NCI-H128 (cell line): ENCODE measurements around the gene OXSR1.
"Not testable (repeated sequence)": the region's sequence is repeated elsewhere in the genome, so short reads cannot be mapped to it uniquely, and the experiment has no call there.

Experiments
- DNase-seq: peaks from one replicate; lab custom pipeline; 2025; ENCODE audit not compliant: unreplicated experiment; lab: John Stamatoyannopoulos, UW

OXSR1 gene

GRCh38 chr3:38165722-38166387, 518 bp downstream of the OXSR1 start:
- DNase-seq: no peak

- no peak for DNase-seq
These were observed 2.3 kb downstream of the OXSR1 start for GRCh38 chr3:38167591-38167990.

- no peak for DNase-seq
These were observed 3.1 kb downstream of the OXSR1 start for GRCh38 chr3:38168151-38169026.

- DNase-seq: no peak
These were observed 3.6 kb downstream of the OXSR1 start for GRCh38 chr3:38169027-38169317.

GRCh38 chr3:38170722-38171121, 5.4 kb downstream of the OXSR1 start:
- DNase-seq: no peak

- DNase-seq: no peak
These were observed 6.3 kb downstream of the OXSR1 start for GRCh38 chr3:38171622-38172021.

GRCh38 chr3:38173834-38174418, 8.6 kb downstream of the OXSR1 start:
- no peak for DNase-seq

- no peak for DNase-seq
These were observed 11.8 kb downstream of the OXSR1 start for GRCh38 chr3:38177181-38177580.

GRCh38 chr3:38186781-38187180, 21.4 kb downstream of the OXSR1 start:
- DNase-seq: no peak

- no peak for DNase-seq
These were observed 25.1 kb downstream of the OXSR1 start for GRCh38 chr3:38190481-38190881.

GRCh38 chr3:38202931-38203330, 37.6 kb downstream of the OXSR1 start:
- not testable (repeated sequence) for DNase-seq

- no peak for DNase-seq
These were observed 38.4 kb downstream of the OXSR1 start for GRCh38 chr3:38203690-38204089.

GRCh38 chr3:38204599-38205471, 39.5 kb downstream of the OXSR1 start:
- no peak for DNase-seq

- no peak for DNase-seq
These were observed 40.1 kb downstream of the OXSR1 start for GRCh38 chr3:38205472-38205805.

- no peak for DNase-seq
These were observed 42.1 kb downstream of the OXSR1 start for GRCh38 chr3:38207254-38208003.

- DNase-seq: no peak
These were observed 44.9 kb downstream of the OXSR1 start for GRCh38 chr3:38210141-38210757.

GRCh38 chr3:38212141-38212540, 46.8 kb downstream of the OXSR1 start:
- no peak for DNase-seq

GRCh38 chr3:38214560-38214959, 49.2 kb downstream of the OXSR1 start:
- no peak for DNase-seq

GRCh38 chr3:38219609-38220197, 54.4 kb downstream of the OXSR1 start:
- no peak for DNase-seq

GRCh38 chr3:38221005-38221404, 55.7 kb downstream of the OXSR1 start:
- no peak for DNase-seq
